ACC112 (cell line): ENCODE data around the gene LRPAP1.
"Not testable (repeated sequence)": the region's sequence is repeated elsewhere in the genome, so short reads cannot be mapped to it uniquely, and the experiment has no call there.

Source experiments
- H2AFZ ChIP-seq: fragments of 200-600 bp; sonication (generic); one replicate; pipeline ENCODE4 v1.6.0; 2017; ENCODE audit warnings: antibody characterized with exemption, low read length; ENCODE audit not compliant: unreplicated experiment
- H3K27ac ChIP-seq: fragments of 200-600 bp; sonication (generic); 2 replicates; pipeline ENCODE4 v1.5.1; 2014; ENCODE audit warnings: low read depth, mild to moderate bottlenecking, antibody characterized with exemption, low read length, moderate library complexity
- H3K27me3 ChIP-seq: fragments of 200-600 bp; sonication (generic); 2 replicates; pipeline ENCODE4 v1.6.1; 2014; ENCODE audit warnings: mild to moderate bottlenecking, antibody characterized with exemption, low read length, moderate library complexity, mixed read lengths; ENCODE audit not compliant: insufficient read depth
- H3K36me3 ChIP-seq: fragments of 200-600 bp; sonication (generic); 2 replicates; pipeline ENCODE4 v1.6.1; 2016; ENCODE audit warnings: mild to moderate bottlenecking, antibody characterized with exemption, low read length, moderate library complexity, mixed read lengths; ENCODE audit not compliant: insufficient read depth
- H3K4me1 ChIP-seq: fragments of 200-600 bp; sonication (generic); one replicate; pipeline ENCODE4 v1.6.1; 2016; ENCODE audit warnings: low read length, mixed read lengths; ENCODE audit not compliant: insufficient read depth, unreplicated experiment, control insufficient read depth
- H3K4me3 ChIP-seq: fragments of 200-600 bp; sonication (generic); 2 replicates; pipeline ENCODE4 v1.5.1; 2014; ENCODE audit warnings: mild to moderate bottlenecking, low read depth, low read length
- H3K79me2 ChIP-seq: fragments of 200-600 bp; sonication (generic); one replicate; pipeline ENCODE4 v1.6.0; 2016; ENCODE audit warnings: low read length; ENCODE audit not compliant: control insufficient read depth, unreplicated experiment, insufficient read depth

The LRPAP1 gene

GRCh38 chr4:3560465-3560864 is 28.2 kb upstream of the LRPAP1 start:
- H3K36me3 ChIP-seq, H3K4me3 ChIP-seq, H2AFZ ChIP-seq, H3K79me2 ChIP-seq, H3K27ac ChIP-seq, H3K4me1 ChIP-seq, H3K27me3 ChIP-seq: not testable (repeated sequence)

GRCh38 chr4:3559381-3560290 is 27.4 kb upstream of the LRPAP1 start:
- H3K79me2 ChIP-seq, H3K27me3 ChIP-seq, H3K27ac ChIP-seq, H3K36me3 ChIP-seq, H2AFZ ChIP-seq, H3K4me1 ChIP-seq, H3K4me3 ChIP-seq: not testable (repeated sequence)

GRCh38 chr4:3558514-3558836 is 26.3 kb upstream of the LRPAP1 start:
- not testable (repeated sequence) for H3K27me3 ChIP-seq, H3K4me3 ChIP-seq, H3K79me2 ChIP-seq, H3K27ac ChIP-seq, H3K36me3 ChIP-seq, H2AFZ ChIP-seq, H3K4me1 ChIP-seq

- H3K27ac ChIP-seq, H3K79me2 ChIP-seq, H3K4me1 ChIP-seq, H2AFZ ChIP-seq, H3K4me3 ChIP-seq, H3K36me3 ChIP-seq, H3K27me3 ChIP-seq: not testable (repeated sequence)
Observed at GRCh38 chr4:3557676-3558513, 25.7 kb upstream of the LRPAP1 start.

GRCh38 chr4:3557088-3557492 is 24.9 kb upstream of the LRPAP1 start:
- not testable (repeated sequence) for H3K36me3 ChIP-seq, H3K79me2 ChIP-seq, H3K27ac ChIP-seq, H3K27me3 ChIP-seq, H2AFZ ChIP-seq, H3K4me3 ChIP-seq, H3K4me1 ChIP-seq

GRCh38 chr4:3556244-3556867 is 24.1 kb upstream of the LRPAP1 start:
- not testable (repeated sequence) for H3K4me3 ChIP-seq, H2AFZ ChIP-seq, H3K4me1 ChIP-seq, H3K36me3 ChIP-seq, H3K27me3 ChIP-seq, H3K27ac ChIP-seq, H3K79me2 ChIP-seq

GRCh38 chr4:3555459-3556070 is 23.3 kb upstream of the LRPAP1 start:
- H3K27ac ChIP-seq, H3K4me3 ChIP-seq, H3K36me3 ChIP-seq, H3K79me2 ChIP-seq, H3K4me1 ChIP-seq, H2AFZ ChIP-seq, H3K27me3 ChIP-seq: not testable (repeated sequence)

GRCh38 chr4:3551366-3551765 is 19.1 kb upstream of the LRPAP1 start:
- H3K79me2 ChIP-seq, H3K4me1 ChIP-seq, H3K27ac ChIP-seq, H2AFZ ChIP-seq, H3K27me3 ChIP-seq, H3K4me3 ChIP-seq, H3K36me3 ChIP-seq: not testable (repeated sequence)

GRCh38 chr4:3550792-3551325 is 18.6 kb upstream of the LRPAP1 start:
- not testable (repeated sequence) for H3K27ac ChIP-seq, H3K27me3 ChIP-seq, H3K4me1 ChIP-seq, H3K4me3 ChIP-seq, H3K36me3 ChIP-seq, H2AFZ ChIP-seq, H3K79me2 ChIP-seq

- H3K36me3 ChIP-seq, H2AFZ ChIP-seq, H3K79me2 ChIP-seq, H3K4me1 ChIP-seq, H3K4me3 ChIP-seq, H3K27ac ChIP-seq, H3K27me3 ChIP-seq: not testable (repeated sequence)
Observed at GRCh38 chr4:3550041-3550440, 17.8 kb upstream of the LRPAP1 start.
